CD14-positive monocyte (primary cell): ENCODE data around the gene ENGASE. TPM values are rescaled to one million over a fixed set of nuclear protein-coding genes. Genes with fewer than 3 reads are reported as not detected.

Source experiments
- DNase-seq, 3 donors: peaks; one replicate each; pipeline ENCODE4 v3.0.0-alpha.2; 2011 to 2022
- H2AFZ ChIP-seq: 2 replicates; pipeline ENCODE4 v1.6.0; 2012; ENCODE audit warnings: mild to moderate bottlenecking, low read depth, low read length, inconsistent platforms; ENCODE audit not compliant: insufficient read depth, poor library complexity, severe bottlenecking
- H3K27ac ChIP-seq, 2 donors: 1 replicate in 1 of 2; 2 replicates in 1 of 2; pipeline ENCODE4 v1.5.1; 2012 to 2013; ENCODE audit warnings: low read length in 2 of 2, control low read depth in 1 of 2, inconsistent platforms in 1 of 2, low read depth in 1 of 2, mild to moderate bottlenecking in 1 of 2
- H3K27me3 ChIP-seq, 2 donors: one replicate each; pipeline versions ENCODE4 v1.6.0 to v1.6.1; 2011 to 2013; ENCODE audit warnings: low read length in 2 of 2; ENCODE audit not compliant: control insufficient read depth in 2 of 2, insufficient read depth in 2 of 2
- H3K36me3 ChIP-seq, 2 donors: replicated peaks in 1 of 2; 1 replicate in 1 of 2; 2 replicates in 1 of 2; pipeline versions ENCODE4 v1.5.1 to v1.6.1; 2012 to 2013; ENCODE audit warnings: low read length in 2 of 2, control low read depth in 1 of 2, inconsistent platforms in 1 of 2, mild to moderate bottlenecking in 1 of 2; ENCODE audit not compliant: insufficient read depth in 2 of 2, control insufficient read depth in 1 of 2
- H3K4me1 ChIP-seq, 2 donors: 1 replicate in 1 of 2; 2 replicates in 1 of 2; pipeline versions ENCODE4 v1.5.1 to v1.6.1; 2012 to 2013; ENCODE audit warnings: low read length in 2 of 2, control low read depth in 1 of 2, inconsistent platforms in 1 of 2, mild to moderate bottlenecking in 1 of 2, moderate library complexity in 1 of 2; ENCODE audit not compliant: insufficient read depth in 2 of 2, control insufficient read depth in 1 of 2
- H3K4me2 ChIP-seq: replicated peaks from 2 replicates; pipeline ENCODE3; 2012; ENCODE audit warnings: low read length, moderate library complexity, mild to moderate bottlenecking; ENCODE audit not compliant: poor library complexity, severe bottlenecking; ENCODE audit errors: extremely low read depth
- H3K4me3 ChIP-seq, 3 experiments: fragments of 200-600 bp in 1 of 3; sonication (generic) in 1 of 3; replicated peaks in 1 of 3; 1 replicate in 2 of 3; 2 replicates in 1 of 3; pipeline ENCODE4 v1.5.1; 2011 to 2013; ENCODE audit warnings: low read length in 3 of 3, mild to moderate bottlenecking in 3 of 3, control low read depth in 2 of 3, low read depth in 2 of 3, inconsistent platforms in 1 of 3, moderate library complexity in 1 of 3
- H3K79me2 ChIP-seq: 2 replicates; pipeline ENCODE4 v1.6.0; 2012; ENCODE audit warnings: mild to moderate bottlenecking, control low read depth, inconsistent platforms, low read length, moderate library complexity; ENCODE audit not compliant: insufficient read depth
- H3K9ac ChIP-seq: 2 replicates; pipeline ENCODE4 v1.6.0; 2017; ENCODE audit warnings: low read length, mild to moderate bottlenecking; ENCODE audit not compliant: insufficient read depth, poor library complexity, severe bottlenecking
- H3K9me3 ChIP-seq, 2 donors: replicated peaks in 1 of 2; 1 replicate in 1 of 2; 2 replicates in 1 of 2; pipeline versions ENCODE4 v1.5.1 to v1.6.1; 2012 to 2013; ENCODE audit warnings: low read length in 2 of 2, control low read depth in 1 of 2; ENCODE audit not compliant: control insufficient read depth in 1 of 2, insufficient read depth in 1 of 2
- H4K20me1 ChIP-seq: 2 replicates; pipeline ENCODE4 v1.6.0; 2012; ENCODE audit warnings: mild to moderate bottlenecking, low read length, control low read depth, moderate library complexity; ENCODE audit not compliant: insufficient read depth
- H3K27ac Mint-ChIP-seq, 7 donors: one replicate each; pipeline ENCODE4 v1.8.0; 2020; ENCODE audit warnings: mild to moderate bottlenecking in 7 of 7, mixed read lengths in 7 of 7, moderate library complexity in 6 of 7, inconsistent platforms in 2 of 7
- H3K27me3 Mint-ChIP-seq, 3 donors: one replicate each; pipeline ENCODE4 v1.8.0; 2021 to 2022; ENCODE audit warnings: low read depth in 3 of 3, mild to moderate bottlenecking in 3 of 3, mixed read lengths in 3 of 3, moderate library complexity in 3 of 3, inconsistent platforms in 1 of 3
- H3K36me3 Mint-ChIP-seq, 2 donors: one replicate each; pipeline ENCODE4 v1.8.0; 2020; ENCODE audit warnings: mixed read lengths in 2 of 2, inconsistent platforms in 1 of 2, mild to moderate bottlenecking in 1 of 2
- H3K4me1 Mint-ChIP-seq: one replicate; pipeline ENCODE4 v1.8.0; 2020; ENCODE audit warnings: mild to moderate bottlenecking, mixed read lengths
- H3K4me3 Mint-ChIP-seq, 2 donors: one replicate each; pipeline ENCODE4 v1.8.0; 2020; ENCODE audit warnings: mild to moderate bottlenecking in 2 of 2, mixed read lengths in 2 of 2, moderate library complexity in 1 of 2
- H3K9me3 Mint-ChIP-seq, 7 donors: one replicate each; pipeline ENCODE4 v1.8.0; 2020 to 2022; ENCODE audit warnings: mixed read lengths in 7 of 7, mild to moderate bottlenecking in 6 of 7, moderate library complexity in 6 of 7, inconsistent platforms in 2 of 7
- WGBS: methylation state at CpG from one replicate; pipeline ENCODE4 v1.1.5; 2013; ENCODE audit warnings: missing lambda C conversion rate; ENCODE audit not compliant: insufficient coverage; 5-methylcytosine and 5-hydroxymethylcytosine counted together
- intact Hi-C, 2 donors: fragments of 100-400 bp; cut with micrococcal nuclease; formaldehyde crosslinking; loops; one replicate each; pipeline versions ENCODE4 v1.15.0 to v1.15.1; 2023
- polyA plus RNA-seq, 3 donors: library from polyadenylated mRNA; depleted of rRNA in 1 of 3; unstranded in 2 of 3; stranded (reverse) in 1 of 3; fragments of 300-500 nt in 2 of 3; fragments of >200 nt in 1 of 3; fragmentation: Illumina TruSeq in 2 of 3; gene quantifications; 1 replicate in 2 of 3; 2 replicates in 1 of 3; pipeline ENCODE4 v1.2.3, GENCODE V29; 2012 to 2021
- TF ChIP-seq, protein P1 (sequence below): fragments of 200-600 bp; IDR thresholded peaks from one replicate; pipeline ENCODE4 v1.8.0; 2022; ENCODE audit warnings: antibody characterized with exemption, mild to moderate bottlenecking

The ENGASE gene
- polyA plus RNA-seq, 3 donors: 2.6 to 150 (median 3.0) TPM

DNA sequence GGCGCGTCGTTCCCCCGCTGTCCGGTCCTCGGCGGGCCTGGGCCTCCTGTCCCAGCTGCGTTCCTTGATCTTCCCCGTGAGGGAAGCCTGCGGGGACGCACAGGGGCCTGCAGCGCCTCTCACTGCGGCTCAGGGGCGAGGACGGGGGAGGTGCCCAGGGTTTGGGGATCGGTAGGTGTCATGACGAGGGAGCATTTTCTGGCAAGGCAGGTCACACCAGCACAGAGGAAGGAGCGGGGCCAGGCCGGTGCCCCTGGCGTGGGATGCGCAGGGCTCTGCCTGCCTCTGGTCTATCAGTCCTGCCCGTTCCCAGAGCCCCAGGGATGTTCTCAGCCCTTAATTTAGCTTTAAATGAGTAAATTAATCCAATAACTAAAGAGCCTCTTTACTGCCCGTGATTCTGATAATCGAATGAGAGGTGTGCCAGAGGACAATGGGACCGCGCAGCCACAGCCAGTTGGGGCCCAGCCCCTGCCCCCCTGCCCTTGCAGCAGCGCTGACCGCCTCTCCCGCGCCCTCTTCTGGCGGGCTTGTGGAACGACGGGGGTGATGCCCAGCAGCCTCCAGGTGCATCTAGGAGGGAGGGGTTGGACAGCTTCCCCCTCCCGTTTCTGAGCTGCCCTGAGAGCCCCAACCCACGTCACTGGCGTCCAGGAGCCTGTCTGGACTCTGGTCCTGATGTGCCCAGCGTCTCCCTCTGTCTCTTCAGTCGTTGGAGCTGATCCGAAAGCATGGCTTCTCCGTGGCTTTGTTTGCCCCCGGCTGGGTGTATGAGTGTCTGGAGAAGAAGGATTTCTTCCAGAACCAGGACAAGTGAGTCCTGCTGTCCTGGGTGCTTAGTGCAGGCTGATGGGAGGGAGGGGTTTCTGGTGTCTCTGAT lies 7.9 kb downstream of the ENGASE start:
- Mint-ChIP-seq H3K4me1 (no peaks in the 10 kb centered on the region), H3K9me3 (no peaks in the 10 kb centered on the region), H3K27me3 (no peaks in the 10 kb centered on the region), H3K27ac (no peak overlapping the region), H3K4me3 (no peak overlapping the region), H3K36me3 (peaks cover 72 to 94% of the 10 kb centered on the region in 2 donors)
- peaks cover 27% of the 10 kb centered on the region for H4K20me1 ChIP-seq
- TF ChIP-seq, protein P1, sequence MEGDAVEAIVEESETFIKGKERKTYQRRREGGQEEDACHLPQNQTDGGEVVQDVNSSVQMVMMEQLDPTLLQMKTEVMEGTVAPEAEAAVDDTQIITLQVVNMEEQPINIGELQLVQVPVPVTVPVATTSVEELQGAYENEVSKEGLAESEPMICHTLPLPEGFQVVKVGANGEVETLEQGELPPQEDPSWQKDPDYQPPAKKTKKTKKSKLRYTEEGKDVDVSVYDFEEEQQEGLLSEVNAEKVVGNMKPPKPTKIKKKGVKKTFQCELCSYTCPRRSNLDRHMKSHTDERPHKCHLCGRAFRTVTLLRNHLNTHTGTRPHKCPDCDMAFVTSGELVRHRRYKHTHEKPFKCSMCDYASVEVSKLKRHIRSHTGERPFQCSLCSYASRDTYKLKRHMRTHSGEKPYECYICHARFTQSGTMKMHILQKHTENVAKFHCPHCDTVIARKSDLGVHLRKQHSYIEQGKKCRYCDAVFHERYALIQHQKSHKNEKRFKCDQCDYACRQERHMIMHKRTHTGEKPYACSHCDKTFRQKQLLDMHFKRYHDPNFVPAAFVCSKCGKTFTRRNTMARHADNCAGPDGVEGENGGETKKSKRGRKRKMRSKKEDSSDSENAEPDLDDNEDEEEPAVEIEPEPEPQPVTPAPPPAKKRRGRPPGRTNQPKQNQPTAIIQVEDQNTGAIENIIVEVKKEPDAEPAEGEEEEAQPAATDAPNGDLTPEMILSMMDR: peak; percentile 97
- H3K36me3 ChIP-seq: peaks cover 75 to 97% of the 10 kb centered on the region in 2 donors
- no peak overlapping the region for H3K4me3 ChIP-seq
- DNase-seq: peak; percentile 33 to 53 (median 39)
- H3K79me2 ChIP-seq: peaks cover under 1% of the 10 kb centered on the region
- H3K27me3 ChIP-seq: no peaks in the 10 kb centered on the region
- H3K27ac ChIP-seq: no peak overlapping the region
- no peak overlapping the region for H3K4me2 ChIP-seq
- WGBS: 76% methylated on average over 39 of the region's 41 CpGs
- intact Hi-C loops: loop anchor here (2.0 to 5.0 kb wide), 2 partner anchors 35 to 36 kb away; no protein-coding TSS in a partner anchor
- H3K9ac ChIP-seq: no peak overlapping the region
- no peaks in the 10 kb centered on the region for H3K4me1 ChIP-seq
- H3K9me3 ChIP-seq: no peaks in the 10 kb centered on the region
- H2AFZ ChIP-seq: no peak overlapping the region

DNA sequence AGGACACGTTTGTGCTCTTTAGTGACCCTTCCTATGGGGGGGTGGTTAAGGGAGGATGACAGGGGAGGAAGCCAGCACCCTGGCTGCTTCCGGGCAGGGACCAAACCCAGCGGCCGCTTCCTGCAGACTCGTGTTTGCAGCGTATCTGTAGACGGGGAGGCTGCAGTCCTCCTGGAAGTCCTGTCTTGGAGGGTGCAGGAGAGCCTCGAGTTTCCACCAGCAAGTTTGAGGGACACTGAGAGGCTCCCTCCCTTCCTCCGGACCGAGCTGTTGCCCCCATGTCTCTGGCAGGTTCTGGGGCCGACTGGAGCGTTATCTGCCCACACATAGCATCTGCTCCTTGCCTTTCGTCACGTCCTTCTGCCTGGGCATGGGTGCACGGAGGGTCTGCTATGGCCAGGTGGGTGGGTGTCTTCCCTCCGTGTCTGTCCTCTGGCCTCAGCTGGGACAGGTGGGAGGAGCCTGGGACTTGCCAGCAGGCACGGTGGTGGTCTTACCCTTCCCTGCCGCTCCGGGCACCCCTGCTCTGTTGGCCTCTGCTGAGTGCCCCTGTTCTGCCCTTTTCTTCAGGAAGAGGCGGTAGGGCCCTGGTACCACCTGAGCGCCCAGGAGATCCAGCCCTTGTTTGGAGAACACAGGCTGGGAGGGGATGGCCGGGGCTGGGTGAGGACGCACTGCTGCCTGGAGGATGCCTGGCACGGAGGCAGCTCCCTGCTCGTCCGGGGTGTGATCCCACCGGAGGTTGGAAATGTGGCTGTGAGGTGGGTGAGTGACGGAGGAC lies 8.8 kb downstream of the ENGASE start:
- Histone ChIP-seq H3K4me1 (no peaks in the 10 kb centered on the region), H3K79me2 (no peaks in the 10 kb centered on the region), H3K4me2 (no peak overlapping the region), H3K27ac (no peak overlapping the region), H3K4me3 (no peak overlapping the region), H3K27me3 (no peaks in the 10 kb centered on the region), H4K20me1 (peaks cover 35% of the 10 kb centered on the region), H3K36me3 (peaks cover 73 to 89% of the 10 kb centered on the region in 2 donors), H3K9me3 (no peaks in the 10 kb centered on the region), H2AFZ (no peak overlapping the region), H3K9ac (no peak overlapping the region)
- no peaks in the 10 kb centered on the region for H3K27me3 Mint-ChIP-seq
- DNase-seq: no peak
- intact Hi-C loops: loop anchor here (2.0 to 5.0 kb wide), 2 partner anchors 36 to 37 kb away; no protein-coding TSS in a partner anchor
- 96% methylated on average over 20 of the region's 28 CpGs for WGBS
- peaks cover 67 to 90% of the 10 kb centered on the region in 2 donors for H3K36me3 Mint-ChIP-seq
- no peak overlapping the region for H3K4me3 Mint-ChIP-seq
- peak overlapping the region in 1 of 7 donors; percentile 78 for H3K27ac Mint-ChIP-seq
- no peaks in the 10 kb centered on the region for H3K9me3 Mint-ChIP-seq
- TF ChIP-seq, protein P1: no peak
- H3K4me1 Mint-ChIP-seq: no peaks in the 10 kb centered on the region
